WI38 (cell line): Measurements from ENCODE around the gene REN.

Experiments
- H3K4me3 ChIP-seq: 2 replicates; pipeline ENCODE4 v1.5.1; 2011; ENCODE audit warnings: low read depth, mild to moderate bottlenecking, control low read depth, low read length
- TF ChIP-seq, protein P1 (sequence below): IDR thresholded peaks from 2 replicates; pipeline ENCODE4 v1.5.1; 2012; ENCODE audit warnings: low read depth, mild to moderate bottlenecking, control low read depth, low read length

REN gene

GRCh38 chr1:204106825-204107224 lies 59.3 kb downstream of the REN start:
- H3K4me3 ChIP-seq, result no peak overlapping the region

DNA sequence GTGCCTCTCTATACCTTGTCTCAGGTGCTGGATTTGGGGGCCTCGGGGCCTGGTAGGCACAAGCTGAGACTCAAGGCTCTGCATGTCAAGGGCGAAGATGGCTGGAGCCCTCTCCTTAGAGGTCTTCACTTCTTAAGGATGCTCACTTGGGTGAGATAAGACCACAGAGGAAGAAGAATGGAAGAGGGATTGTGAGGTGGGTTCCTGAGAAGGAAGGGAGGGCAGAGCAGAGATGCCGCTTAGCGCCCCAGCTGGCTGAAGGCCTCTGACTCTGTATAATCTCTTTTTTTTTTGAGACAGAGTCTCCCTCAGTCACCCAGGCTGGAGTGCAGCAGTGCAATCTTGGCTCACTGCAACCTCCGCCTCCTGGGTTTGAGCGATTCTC lies 61.0 kb downstream of the REN start:
- H3K4me3 ChIP-seq, result no peak overlapping the region
- TF ChIP-seq, protein P1, sequence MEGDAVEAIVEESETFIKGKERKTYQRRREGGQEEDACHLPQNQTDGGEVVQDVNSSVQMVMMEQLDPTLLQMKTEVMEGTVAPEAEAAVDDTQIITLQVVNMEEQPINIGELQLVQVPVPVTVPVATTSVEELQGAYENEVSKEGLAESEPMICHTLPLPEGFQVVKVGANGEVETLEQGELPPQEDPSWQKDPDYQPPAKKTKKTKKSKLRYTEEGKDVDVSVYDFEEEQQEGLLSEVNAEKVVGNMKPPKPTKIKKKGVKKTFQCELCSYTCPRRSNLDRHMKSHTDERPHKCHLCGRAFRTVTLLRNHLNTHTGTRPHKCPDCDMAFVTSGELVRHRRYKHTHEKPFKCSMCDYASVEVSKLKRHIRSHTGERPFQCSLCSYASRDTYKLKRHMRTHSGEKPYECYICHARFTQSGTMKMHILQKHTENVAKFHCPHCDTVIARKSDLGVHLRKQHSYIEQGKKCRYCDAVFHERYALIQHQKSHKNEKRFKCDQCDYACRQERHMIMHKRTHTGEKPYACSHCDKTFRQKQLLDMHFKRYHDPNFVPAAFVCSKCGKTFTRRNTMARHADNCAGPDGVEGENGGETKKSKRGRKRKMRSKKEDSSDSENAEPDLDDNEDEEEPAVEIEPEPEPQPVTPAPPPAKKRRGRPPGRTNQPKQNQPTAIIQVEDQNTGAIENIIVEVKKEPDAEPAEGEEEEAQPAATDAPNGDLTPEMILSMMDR, result no peak

More at GRCh38 chr1:204106825-204107224, 59.3 kb downstream of the REN start:
- TF ChIP-seq, protein P1, result no peak
